Fibroblast of villous mesenchyme (primary cell): ENCODE measurements around the gene PRR14. TPM values are rescaled to one million over a fixed set of nuclear protein-coding genes. Genes with fewer than 3 reads are reported as not detected.

Experiments used
- DNase-seq: peaks from one replicate; pipeline ENCODE4 v3.0.0-alpha.2; 2010; ENCODE audit warnings: low read depth
- H3K4me3 ChIP-seq: 2 replicates; pipeline ENCODE4 v1.5.1; 2011; ENCODE audit warnings: low read depth, mild to moderate bottlenecking, low read length
- total RNA-seq: library from RNA; depleted of rRNA; stranded (reverse); fragments of >200 nt; gene quantifications from 2 replicates; pipeline ENCODE4 v1.2.3, GENCODE V29; 2012
- TF ChIP-seq, protein P1 (sequence below): IDR thresholded peaks from 2 replicates; pipeline ENCODE4 v1.5.1; 2012; ENCODE audit warnings: low read depth, mild to moderate bottlenecking, low read length; ENCODE audit not compliant: insufficient read depth

The PRR14 gene
- total RNA-seq, 1 donor, result 5.6 TPM

DNA sequence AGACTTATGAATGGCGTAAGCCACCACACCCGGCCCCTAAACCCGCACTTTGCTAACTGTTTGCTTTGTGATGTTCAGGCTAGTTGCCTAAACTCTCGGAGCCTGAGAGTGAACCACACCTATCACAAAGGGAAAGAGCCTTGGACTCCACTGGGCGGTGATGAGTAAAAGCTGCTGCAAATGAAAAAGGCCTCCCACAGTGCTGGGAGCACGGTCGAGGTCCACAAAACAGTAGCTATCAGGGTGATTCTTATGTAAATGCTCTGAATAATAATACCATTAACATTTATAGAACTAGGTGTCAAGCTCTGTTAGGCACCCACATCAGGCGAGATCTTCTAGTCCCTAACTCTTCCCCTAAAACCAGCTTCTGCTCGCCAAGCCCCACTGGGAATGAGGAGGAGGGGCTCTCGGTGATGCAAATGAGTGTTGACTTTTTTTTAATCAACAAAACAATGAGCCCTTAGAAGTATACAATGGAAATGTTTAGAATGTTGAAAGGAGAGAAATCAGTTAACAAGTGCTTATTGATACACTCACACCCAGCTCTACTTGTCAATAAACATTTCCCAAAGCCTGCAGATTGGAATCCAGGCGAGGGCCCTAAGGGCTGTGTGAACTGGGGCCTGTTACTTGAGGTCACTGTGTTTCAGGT lies 27.3 kb downstream of the PRR14 start:
- TF ChIP-seq, protein P1, sequence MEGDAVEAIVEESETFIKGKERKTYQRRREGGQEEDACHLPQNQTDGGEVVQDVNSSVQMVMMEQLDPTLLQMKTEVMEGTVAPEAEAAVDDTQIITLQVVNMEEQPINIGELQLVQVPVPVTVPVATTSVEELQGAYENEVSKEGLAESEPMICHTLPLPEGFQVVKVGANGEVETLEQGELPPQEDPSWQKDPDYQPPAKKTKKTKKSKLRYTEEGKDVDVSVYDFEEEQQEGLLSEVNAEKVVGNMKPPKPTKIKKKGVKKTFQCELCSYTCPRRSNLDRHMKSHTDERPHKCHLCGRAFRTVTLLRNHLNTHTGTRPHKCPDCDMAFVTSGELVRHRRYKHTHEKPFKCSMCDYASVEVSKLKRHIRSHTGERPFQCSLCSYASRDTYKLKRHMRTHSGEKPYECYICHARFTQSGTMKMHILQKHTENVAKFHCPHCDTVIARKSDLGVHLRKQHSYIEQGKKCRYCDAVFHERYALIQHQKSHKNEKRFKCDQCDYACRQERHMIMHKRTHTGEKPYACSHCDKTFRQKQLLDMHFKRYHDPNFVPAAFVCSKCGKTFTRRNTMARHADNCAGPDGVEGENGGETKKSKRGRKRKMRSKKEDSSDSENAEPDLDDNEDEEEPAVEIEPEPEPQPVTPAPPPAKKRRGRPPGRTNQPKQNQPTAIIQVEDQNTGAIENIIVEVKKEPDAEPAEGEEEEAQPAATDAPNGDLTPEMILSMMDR, result no peak
- DNase-seq, result no peak
- H3K4me3 ChIP-seq, result no peak overlapping the region

DNA sequence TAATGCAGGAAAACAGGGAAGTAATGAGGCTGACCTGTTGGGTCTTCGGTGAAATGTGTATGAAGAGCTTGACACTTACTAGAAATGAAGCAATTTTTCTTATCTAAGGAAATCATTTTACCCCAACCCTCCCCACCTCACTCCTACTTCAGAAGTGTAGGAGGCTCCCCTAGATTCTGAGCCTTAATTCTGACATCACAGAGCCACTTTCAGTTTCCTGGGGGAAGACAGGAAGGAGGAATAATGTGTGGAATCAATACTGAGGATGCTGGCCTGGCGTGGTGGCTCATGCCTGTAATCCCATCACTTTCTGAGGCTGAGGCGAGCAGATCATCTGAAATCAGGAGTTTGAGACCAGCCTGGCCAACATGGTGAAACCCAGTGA lies 27.8 kb downstream of the PRR14 start:
- TF ChIP-seq, protein P1, result no peak
- DNase-seq, result no peak
- no peak overlapping the region for H3K4me3 ChIP-seq

DNA sequence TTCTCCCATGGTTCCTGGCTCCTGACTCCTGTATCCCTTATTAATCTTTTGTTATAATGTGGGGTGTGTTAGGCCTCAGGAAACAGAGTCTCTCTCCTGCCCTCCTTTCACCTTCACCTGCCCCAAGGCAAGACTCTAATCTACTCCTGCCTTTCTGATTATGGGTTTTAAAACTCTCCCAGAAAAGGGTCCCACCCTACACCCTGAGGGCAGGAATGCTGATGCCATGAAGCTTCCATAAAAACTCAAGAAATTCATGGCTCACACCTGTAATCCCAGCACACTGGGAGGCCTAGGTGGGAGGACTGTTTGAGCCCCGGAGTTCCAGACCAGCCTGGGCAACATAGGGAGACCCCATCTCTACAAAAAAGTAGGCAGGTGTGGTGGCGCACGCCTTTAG lies 29.6 kb downstream of the PRR14 start:
- TF ChIP-seq, protein P1, result no peak
- DNase-seq, result no peak
- no peak overlapping the region for H3K4me3 ChIP-seq

DNA sequence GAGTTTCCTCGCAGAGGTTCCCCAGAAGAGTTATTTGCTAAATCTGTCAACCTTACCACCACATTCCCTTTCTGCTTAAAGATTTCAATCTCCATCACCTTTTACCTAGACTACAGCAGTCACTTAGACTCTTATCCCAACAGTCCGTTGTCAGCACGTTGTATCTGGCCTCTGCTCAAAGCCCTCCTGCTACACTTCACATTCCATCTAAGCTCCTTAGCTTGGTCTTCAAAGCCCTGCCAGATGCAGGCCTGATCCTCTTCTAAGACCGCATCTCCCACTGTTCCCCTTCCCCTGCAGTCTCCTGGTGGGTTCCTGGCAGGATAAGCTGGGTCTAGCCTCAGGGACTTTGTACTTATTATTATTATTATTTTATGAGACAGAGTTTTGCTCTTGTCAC lies 37.9 kb downstream of the PRR14 start:
- no peak overlapping the region for H3K4me3 ChIP-seq
- DNase-seq, result no peak
- TF ChIP-seq, protein P1, result no peak

DNA sequence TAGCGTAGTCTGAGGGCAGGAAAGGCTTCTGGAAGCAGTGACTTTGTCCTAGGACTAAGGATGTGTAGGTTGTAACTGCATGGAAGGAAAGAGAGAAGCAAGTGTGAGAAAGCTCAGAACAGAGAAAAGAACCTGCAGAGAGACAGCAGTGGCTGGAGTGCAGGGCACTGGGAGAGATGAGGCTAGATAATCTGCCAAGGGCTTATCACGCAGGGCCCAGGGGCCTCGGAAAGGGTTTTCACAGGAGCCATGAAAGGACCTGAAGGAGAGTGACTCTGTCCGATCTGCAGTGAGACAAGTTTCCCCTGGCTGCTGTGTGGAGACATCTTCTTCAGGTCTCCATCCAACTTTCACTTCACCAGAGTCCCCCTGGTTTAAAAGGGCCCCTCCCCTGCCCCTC lies 41.1 kb downstream of the PRR14 start:
- TF ChIP-seq, protein P1, result no peak

DNA sequence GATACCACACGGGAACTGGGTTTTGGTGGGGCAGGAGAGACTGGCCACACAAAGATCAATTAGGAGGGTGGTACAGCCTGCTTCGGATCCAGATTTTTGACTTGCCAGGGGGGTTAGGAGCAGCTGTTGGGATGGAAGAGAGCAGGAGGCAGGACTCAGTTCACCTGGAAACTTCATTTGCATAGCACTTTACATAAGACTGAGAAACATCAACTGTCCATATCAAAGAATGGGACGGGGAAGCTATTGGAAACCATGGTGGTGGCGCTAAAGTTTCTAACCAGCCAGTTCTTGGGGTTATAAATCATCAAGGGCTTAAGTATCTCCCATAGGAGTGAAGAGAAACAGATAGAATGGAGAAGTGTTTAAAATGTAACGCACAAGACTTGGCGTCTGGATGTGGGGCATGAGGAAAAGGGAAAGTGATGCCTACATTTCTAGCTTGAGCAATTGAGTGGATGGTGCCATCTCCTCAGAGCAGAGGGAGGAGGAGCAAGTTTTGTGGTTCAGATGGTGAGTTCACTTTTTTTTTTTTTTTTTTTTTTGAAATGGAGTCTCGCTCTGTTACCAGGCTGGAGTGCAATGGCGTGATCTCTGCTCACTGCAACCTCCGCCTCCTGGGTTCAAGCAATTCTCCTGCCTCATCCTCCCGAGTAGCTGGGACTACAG lies 41.8 kb downstream of the PRR14 start:
- no peak for DNase-seq

More for the DNA sequence above, 41.1 kb downstream of the PRR14 start:
- no peak for DNase-seq
- no peak overlapping the region for H3K4me3 ChIP-seq

More for the DNA sequence above, 41.8 kb downstream of the PRR14 start:
- H3K4me3 ChIP-seq, result no peak overlapping the region
- TF ChIP-seq, protein P1, result no peak
